Glutamatergic neuron (in vitro differentiated cells): Measurements from ENCODE around the gene VPS50. TPM values are rescaled to one million over a fixed set of nuclear protein-coding genes. Genes with fewer than 3 reads are reported as not detected.
"Not testable (repeated sequence)": the region's sequence is repeated elsewhere in the genome, so short reads cannot be mapped to it uniquely, and the experiment has no call there.

Experiments used
- DNase-seq: peaks from one replicate; pipeline ENCODE4 v3.0.0; 2022
- H3K27ac Mint-ChIP-seq: one replicate; pipeline ENCODE4 v1.8.0; 2020; ENCODE audit warnings: mild to moderate bottlenecking, mixed read lengths, inconsistent platforms; ENCODE audit not compliant: unreplicated experiment
- H3K27me3 Mint-ChIP-seq: one replicate; pipeline ENCODE4 v1.8.0; 2020; ENCODE audit warnings: mild to moderate bottlenecking, moderate library complexity, mixed read lengths, inconsistent platforms; ENCODE audit not compliant: unreplicated experiment
- H3K36me3 Mint-ChIP-seq: one replicate; pipeline ENCODE4 v1.8.0; 2020; ENCODE audit warnings: mild to moderate bottlenecking, mixed read lengths, inconsistent platforms; ENCODE audit not compliant: unreplicated experiment
- H3K4me1 Mint-ChIP-seq: one replicate; pipeline ENCODE4 v1.8.0; 2020; ENCODE audit warnings: mild to moderate bottlenecking, low read depth, mixed read lengths, inconsistent platforms; ENCODE audit not compliant: unreplicated experiment
- H3K4me3 Mint-ChIP-seq: one replicate; pipeline ENCODE4 v1.8.0; 2020; ENCODE audit warnings: mild to moderate bottlenecking, mixed read lengths, inconsistent platforms; ENCODE audit not compliant: unreplicated experiment
- H3K9me3 Mint-ChIP-seq: one replicate; pipeline ENCODE4 v1.8.0; 2020; ENCODE audit warnings: mild to moderate bottlenecking, moderate library complexity, mixed read lengths, inconsistent platforms; ENCODE audit not compliant: unreplicated experiment
- CTCF ChIP-seq: fragments of 200-600 bp; sonication (generic); IDR thresholded peaks from one replicate; pipeline ENCODE4 v1.5.0; 2021; ENCODE audit not compliant: partially characterized antibody, unreplicated experiment
- total RNA-seq: library from RNA; stranded (reverse); fragmentation: NEBNext Ultra II Directional; extraction: Animal tissue kit (Norgen Biotek cat#: 25700); gene quantifications from one replicate; pipeline ENCODE4 v1.2.1, GENCODE V29; 2021; ENCODE audit not compliant: unreplicated experiment

VPS50 gene
- total RNA-seq, 1 donor from 2014 or later: 31.7 TPM

DNA sequence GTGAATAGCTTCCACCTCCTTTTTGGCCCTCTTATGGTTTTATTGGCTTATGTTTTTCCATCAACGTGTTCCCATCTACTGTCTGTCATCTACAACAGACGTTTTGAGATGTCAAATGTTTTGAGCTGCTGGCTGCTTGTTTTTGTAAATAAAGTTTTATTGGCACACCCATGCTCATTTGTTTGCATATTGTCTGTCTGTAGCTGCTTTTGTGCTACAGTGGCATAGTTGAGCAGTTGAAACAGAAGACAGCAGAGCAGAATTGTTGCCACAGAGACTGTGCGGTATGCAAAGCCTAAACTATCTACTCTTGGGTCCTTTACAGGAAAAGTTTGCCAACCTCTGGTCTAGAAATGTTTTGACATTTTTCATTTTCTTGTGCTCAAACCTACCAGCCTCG is 88.7 kb downstream of the VPS50 start:
- no peak for DNase-seq
- H3K4me1 Mint-ChIP-seq: no peaks in the 10 kb centered on the region
- no peaks in the 10 kb centered on the region for H3K27me3 Mint-ChIP-seq
- peaks cover 3% of the 10 kb centered on the region for H3K9me3 Mint-ChIP-seq
- H3K4me3 Mint-ChIP-seq: no peak overlapping the region
- H3K36me3 Mint-ChIP-seq: peaks cover 8% of the 10 kb centered on the region
- TF ChIP-seq CTCF: no peak
- no peak overlapping the region for H3K27ac Mint-ChIP-seq

GRCh38 chr7:93326291-93326690 is 94.1 kb downstream of the VPS50 start:
- H3K27me3 Mint-ChIP-seq, H3K9me3 Mint-ChIP-seq, H3K4me1 Mint-ChIP-seq, H3K36me3 Mint-ChIP-seq, H3K4me3 Mint-ChIP-seq, H3K27ac Mint-ChIP-seq, DNase-seq: not testable (repeated sequence)

- no peak for DNase-seq
- Mint-ChIP-seq H3K27me3 (no peaks in the 10 kb centered on the region), H3K9me3 (no peaks in the 10 kb centered on the region), H3K36me3 (no peaks in the 10 kb centered on the region), H3K27ac (no peak overlapping the region), H3K4me3 (no peak overlapping the region), H3K4me1 (no peaks in the 10 kb centered on the region)
- no peak for TF ChIP-seq CTCF
Measured at GRCh38 chr7:93327006-93327633, 95.0 kb downstream of the VPS50 start.

GRCh38 chr7:93331706-93332105 is 99.5 kb downstream of the VPS50 start:
- H3K4me1 Mint-ChIP-seq: no peaks in the 10 kb centered on the region
- no peaks in the 10 kb centered on the region for H3K9me3 Mint-ChIP-seq
- H3K27me3 Mint-ChIP-seq: no peaks in the 10 kb centered on the region
- H3K27ac Mint-ChIP-seq: no peak overlapping the region
- no peak for DNase-seq
- H3K4me3 Mint-ChIP-seq: no peak overlapping the region
- no peaks in the 10 kb centered on the region for H3K36me3 Mint-ChIP-seq
- no peak for TF ChIP-seq CTCF

DNA sequence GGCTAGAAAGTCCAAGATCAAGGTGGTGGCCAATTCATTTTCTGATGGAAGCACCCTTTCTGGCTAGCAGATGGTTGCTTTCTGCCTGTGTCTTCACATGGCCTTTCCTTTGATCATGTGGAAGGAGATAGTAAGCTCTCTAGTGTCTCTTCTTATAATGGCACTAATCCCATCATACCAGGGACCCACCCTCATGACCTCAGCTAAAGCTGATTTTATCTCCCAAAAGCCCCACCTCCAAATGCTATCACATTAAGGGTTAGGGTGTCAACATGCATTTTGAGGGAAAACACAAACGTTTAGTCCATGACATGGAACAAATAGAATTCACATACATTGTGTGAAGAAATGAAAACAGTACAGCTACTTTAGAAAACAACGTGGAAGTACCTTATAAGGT is 100.0 kb downstream of the VPS50 start:
- Mint-ChIP-seq H3K4me1 (no peaks in the 10 kb centered on the region), H3K27me3 (no peaks in the 10 kb centered on the region), H3K4me3 (no peak overlapping the region), H3K36me3 (no peaks in the 10 kb centered on the region), H3K9me3 (no peaks in the 10 kb centered on the region), H3K27ac (no peak overlapping the region)
- no peak for TF ChIP-seq CTCF
- DNase-seq: no peak

DNA sequence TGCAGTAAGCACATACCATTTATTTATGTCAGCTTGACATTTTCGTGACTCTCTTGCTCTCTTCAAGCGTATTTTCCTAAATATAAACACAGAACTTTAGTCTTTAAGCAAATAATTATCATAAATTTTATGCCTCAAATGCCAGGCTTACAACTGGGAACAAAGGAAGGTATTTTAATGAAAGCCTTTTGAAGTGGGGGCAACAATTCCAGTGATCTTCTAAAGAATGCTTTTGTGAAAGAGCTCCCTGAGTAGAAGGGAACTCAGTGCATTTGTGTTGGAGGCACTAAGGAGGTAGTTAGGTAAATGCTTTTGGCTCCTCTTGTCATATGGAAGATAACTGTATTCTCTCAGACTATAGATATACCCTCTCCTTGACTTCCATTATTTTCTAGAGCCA is 104.9 kb downstream of the VPS50 start:
- peaks cover 3% of the 10 kb centered on the region for H3K9me3 Mint-ChIP-seq
- TF ChIP-seq CTCF: no peak
- H3K27me3 Mint-ChIP-seq: no peaks in the 10 kb centered on the region
- no peak overlapping the region for H3K4me3 Mint-ChIP-seq
- no peak for DNase-seq
- no peaks in the 10 kb centered on the region for H3K4me1 Mint-ChIP-seq
- H3K27ac Mint-ChIP-seq: no peak overlapping the region
- H3K36me3 Mint-ChIP-seq: peaks cover 13% of the 10 kb centered on the region

DNA sequence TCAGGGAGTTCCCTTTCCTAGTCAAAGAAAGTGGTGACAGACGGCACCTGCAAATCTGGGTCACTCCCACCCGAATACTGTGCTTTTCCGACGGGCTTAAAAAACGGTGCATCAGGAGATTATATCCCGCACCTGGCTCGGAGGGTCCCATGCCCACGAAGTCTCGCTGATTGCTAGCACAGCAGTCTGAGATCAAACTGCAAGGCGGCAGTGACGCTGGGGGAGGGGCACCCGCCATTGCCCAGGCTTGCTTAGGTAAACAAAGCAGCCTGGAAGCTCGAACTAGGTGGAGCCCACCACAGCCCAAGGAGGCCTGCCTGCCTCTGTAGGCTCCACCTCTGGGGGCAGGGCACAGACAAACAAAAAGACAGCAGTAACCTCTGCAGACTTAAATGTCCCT is 110.0 kb downstream of the VPS50 start:
- H3K9me3 Mint-ChIP-seq, H3K27ac Mint-ChIP-seq: not testable (repeated sequence)

More for the DNA sequence above, 110.0 kb downstream of the VPS50 start:
- H3K36me3 Mint-ChIP-seq: peaks cover 13% of the 10 kb centered on the region
- DNase-seq, H3K27me3 Mint-ChIP-seq, H3K4me3 Mint-ChIP-seq, H3K4me1 Mint-ChIP-seq: not testable (repeated sequence)
